ENCODE measurements around the gene GUCY2F. TPM values are rescaled to one million over a fixed set of nuclear protein-coding genes. Genes with fewer than 3 reads are reported as not detected.

The GUCY2F gene
- total RNA-seq, 1 experiment from 2014 or later, result not detected

DNA sequence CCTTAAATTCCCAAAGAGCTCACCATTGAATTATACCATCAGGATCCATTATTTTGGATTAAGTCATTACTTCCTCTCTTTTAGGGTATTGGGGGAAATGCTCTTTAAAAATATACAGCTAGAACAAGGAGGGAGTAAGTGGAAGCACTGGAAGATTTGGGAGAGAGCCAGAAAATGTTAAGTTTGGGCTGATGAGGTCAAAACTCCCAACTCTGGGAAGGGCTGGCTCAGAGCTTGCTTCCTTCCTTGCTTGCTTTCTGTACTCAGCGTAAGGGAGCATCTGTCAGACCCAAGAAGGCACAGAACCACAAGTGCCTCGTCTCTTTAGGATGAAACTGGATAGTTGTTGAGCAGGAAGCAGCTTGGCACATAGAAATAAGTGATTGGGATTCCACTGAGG lies 138.2 kb downstream of the GUCY2F start:
- RAD21 ChIA-PET (ENCODE audit: low non-redundant PET in 1 of 2, low total read pairs in 2 of 2, uncharacterized antibody in 2 of 2, unreplicated experiment in 2 of 2), result no interaction called here
- no peaks in the 10 kb centered on the region for H3K9me3 ChIP-seq (ENCODE audit: control insufficient read depth in 1 of 2, insufficient read depth in 1 of 2, low read depth in 1 of 2, low read length in 2 of 2)
- CTCF ChIA-PET, result no interaction called here
- no TSS peak for BruUV-seq (replicated peaks)
- POLR2A ChIA-PET, result no interaction called here
- no peak for ATAC-seq
- no peaks in the 10 kb centered on the region for H3K36me3 ChIP-seq (ENCODE audit: control insufficient read depth in 1 of 2, insufficient read depth in 2 of 2, low read length in 2 of 2)
- H3K4me2 ChIP-seq (ENCODE audit: low read length), result no peak overlapping the region
- TF ChIP-seq, protein P1, sequence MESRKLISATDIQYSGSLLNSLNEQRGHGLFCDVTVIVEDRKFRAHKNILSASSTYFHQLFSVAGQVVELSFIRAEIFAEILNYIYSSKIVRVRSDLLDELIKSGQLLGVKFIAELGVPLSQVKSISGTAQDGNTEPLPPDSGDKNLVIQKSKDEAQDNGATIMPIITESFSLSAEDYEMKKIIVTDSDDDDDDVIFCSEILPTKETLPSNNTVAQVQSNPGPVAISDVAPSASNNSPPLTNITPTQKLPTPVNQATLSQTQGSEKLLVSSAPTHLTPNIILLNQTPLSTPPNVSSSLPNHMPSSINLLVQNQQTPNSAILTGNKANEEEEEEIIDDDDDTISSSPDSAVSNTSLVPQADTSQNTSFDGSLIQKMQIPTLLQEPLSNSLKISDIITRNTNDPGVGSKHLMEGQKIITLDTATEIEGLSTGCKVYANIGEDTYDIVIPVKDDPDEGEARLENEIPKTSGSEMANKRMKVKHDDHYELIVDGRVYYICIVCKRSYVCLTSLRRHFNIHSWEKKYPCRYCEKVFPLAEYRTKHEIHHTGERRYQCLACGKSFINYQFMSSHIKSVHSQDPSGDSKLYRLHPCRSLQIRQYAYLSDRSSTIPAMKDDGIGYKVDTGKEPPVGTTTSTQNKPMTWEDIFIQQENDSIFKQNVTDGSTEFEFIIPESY (IDR thresholded peaks at IDR 0.05; ENCODE audit: extremely low read depth, insufficient replicate concordance, low read length), result no peak
- TF ChIP-seq, protein P2, sequence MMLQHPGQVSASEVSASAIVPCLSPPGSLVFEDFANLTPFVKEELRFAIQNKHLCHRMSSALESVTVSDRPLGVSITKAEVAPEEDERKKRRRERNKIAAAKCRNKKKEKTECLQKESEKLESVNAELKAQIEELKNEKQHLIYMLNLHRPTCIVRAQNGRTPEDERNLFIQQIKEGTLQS (IDR thresholded peaks at IDR 0.05), result no peak
- TF ChIP-seq RAD21 (IDR thresholded peaks at IDR 0.05; ENCODE audit: low read depth) (no peak), FOSL1 (IDR thresholded peaks at IDR 0.05; ENCODE audit: low read depth) (no peak), SIN3A (IDR thresholded peaks at IDR 0.05; ENCODE audit: low read depth) (no peak), ZFX (IDR thresholded peaks at IDR 0.05) (no peak), CBX3 (IDR thresholded peaks at IDR 0.05; ENCODE audit: low read depth) (no peak), TCF7L2 (IDR thresholded peaks at IDR 0.05; ENCODE audit: borderline replicate concordance, extremely low read depth, insufficient read depth, insufficient read length) (no peak), POLR2AphosphoS5 (IDR thresholded peaks at IDR 0.05; ENCODE audit: low read depth, low read length) (no peak), CEBPB (IDR thresholded peaks at IDR 0.05; ENCODE audit: low read depth) (no peak), SP1 (IDR thresholded peaks at IDR 0.05; ENCODE audit: low read depth) (no peak), JUND (IDR thresholded peaks at IDR 0.05) (no peak), EZH2phosphoT487 (IDR thresholded peaks at IDR 0.05; ENCODE audit: borderline replicate concordance) (no peak), EZH2 (IDR thresholded peaks at IDR 0.05) (no peak)
- TF ChIP-seq, protein P3, sequence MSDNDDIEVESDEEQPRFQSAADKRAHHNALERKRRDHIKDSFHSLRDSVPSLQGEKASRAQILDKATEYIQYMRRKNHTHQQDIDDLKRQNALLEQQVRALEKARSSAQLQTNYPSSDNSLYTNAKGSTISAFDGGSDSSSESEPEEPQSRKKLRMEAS (IDR thresholded peaks at IDR 0.05), result no peak
- H3K9ac ChIP-seq (ENCODE audit: low read length), result no peak overlapping the region
- H3K4me3 ChIP-seq (replicated peaks in 1 of 2; ENCODE audit: low read depth in 1 of 2, low read length in 2 of 2), result no peak overlapping the region
- H3K9me2 ChIP-seq (ENCODE audit: insufficient read depth), result no peaks in the 10 kb centered on the region
- no peak for DNase-seq (ENCODE audit: low read depth, low spot score)
- H3K79me2 ChIP-seq (ENCODE audit: insufficient read depth, low read length), result no peaks in the 10 kb centered on the region
- H3K27ac ChIP-seq (ENCODE audit: low read depth, low read length), result no peak overlapping the region
- peaks cover 4 to 13% of the 10 kb centered on the region in 2 experiments; a peak in 3 of 4 replicates for H3K4me1 ChIP-seq (ENCODE audit: control insufficient read depth in 1 of 2, insufficient read depth in 2 of 2, low read length in 2 of 2)
- no peak overlapping the region for H2AFZ ChIP-seq (ENCODE audit: low read depth, low read length, poor library complexity, severe bottlenecking)
- H3K27me3 ChIP-seq (ENCODE audit: insufficient read depth, low read length), result no peaks in the 10 kb centered on the region
- intact Hi-C loops (cut with micrococcal nuclease), result no loop called here
- no peaks in the 10 kb centered on the region for H4K20me1 ChIP-seq (ENCODE audit: insufficient read depth)
